ENCODE results near the gene ADK.
"Not testable (repeated sequence)": the region's sequence is repeated elsewhere in the genome, so short reads cannot be mapped to it uniquely, and the experiment has no call there.

The ADK gene

DNA sequence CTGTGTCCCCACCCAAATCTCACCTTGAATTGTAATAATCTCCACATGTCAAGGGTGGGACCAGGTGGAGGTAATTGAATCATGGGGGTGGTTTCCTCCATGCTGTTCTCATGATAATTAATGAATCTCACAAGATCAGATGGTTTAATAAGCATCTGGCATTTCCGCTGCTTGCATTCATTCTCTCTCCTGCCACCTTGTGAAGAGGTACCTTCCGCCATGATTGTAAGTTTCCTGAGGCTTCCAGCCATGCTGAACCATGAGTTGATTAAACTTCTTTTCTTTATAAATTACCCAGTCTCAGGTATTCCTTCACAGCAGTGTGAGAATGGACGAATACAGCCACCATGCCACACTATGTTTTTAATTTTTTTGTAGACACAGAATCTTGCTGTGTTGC is 345.3 kb downstream of the ADK start:
- DNase-seq (ENCODE audit: low read depth): not testable (repeated sequence)

DNA sequence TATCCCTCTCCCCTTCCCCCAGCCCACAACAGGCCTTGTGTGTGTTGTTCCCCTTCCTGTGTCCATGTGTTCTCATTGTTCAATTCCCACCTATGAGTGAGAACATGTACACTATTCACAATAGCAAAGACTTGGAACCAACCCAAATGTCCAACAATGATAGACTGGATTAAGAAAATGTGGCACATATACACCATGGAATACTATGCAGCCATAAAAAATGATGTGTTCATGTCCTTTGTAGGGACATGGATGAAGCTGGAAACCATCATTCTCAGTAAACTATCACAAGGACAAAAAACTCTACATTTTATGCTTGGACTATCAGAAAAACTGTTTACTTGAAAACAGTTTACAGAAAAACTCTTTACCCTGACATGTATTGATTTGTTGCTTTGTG is 347.6 kb downstream of the ADK start:
- DNase-seq (ENCODE audit: low read depth): not testable (repeated sequence)

DNA sequence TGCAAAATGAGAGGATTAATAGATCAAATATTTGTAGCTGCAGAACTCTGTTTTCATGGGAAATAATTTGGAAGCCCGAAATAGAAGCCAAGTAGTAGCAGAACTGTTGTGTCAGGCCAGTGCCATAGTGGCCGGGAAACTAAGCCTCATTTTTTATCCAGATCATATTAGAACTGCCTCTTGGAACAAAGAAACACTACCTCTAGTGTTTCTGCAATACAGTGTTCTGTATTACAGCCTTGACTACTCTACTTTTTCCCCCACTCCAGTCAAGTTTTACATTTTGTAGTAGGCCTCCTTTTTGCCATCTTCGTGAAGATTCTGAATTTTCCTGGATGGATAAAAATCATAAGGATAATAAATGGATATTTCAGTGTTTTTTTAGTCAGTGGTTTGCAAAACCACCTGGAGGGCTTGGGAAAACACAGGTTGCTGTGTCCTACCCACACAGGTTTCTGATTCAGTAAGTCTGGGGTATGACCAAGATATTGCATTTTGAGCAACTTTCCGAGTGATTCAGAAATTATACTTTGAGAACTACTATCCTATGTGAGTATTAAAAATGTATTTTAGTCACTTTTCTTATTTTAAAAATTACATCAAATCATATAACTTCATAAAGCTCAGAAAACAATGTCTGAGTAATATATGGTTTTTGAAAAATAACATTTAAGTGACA is 349.1 kb downstream of the ADK start:
- no peak for DNase-seq (ENCODE audit: low read depth)

DNA sequence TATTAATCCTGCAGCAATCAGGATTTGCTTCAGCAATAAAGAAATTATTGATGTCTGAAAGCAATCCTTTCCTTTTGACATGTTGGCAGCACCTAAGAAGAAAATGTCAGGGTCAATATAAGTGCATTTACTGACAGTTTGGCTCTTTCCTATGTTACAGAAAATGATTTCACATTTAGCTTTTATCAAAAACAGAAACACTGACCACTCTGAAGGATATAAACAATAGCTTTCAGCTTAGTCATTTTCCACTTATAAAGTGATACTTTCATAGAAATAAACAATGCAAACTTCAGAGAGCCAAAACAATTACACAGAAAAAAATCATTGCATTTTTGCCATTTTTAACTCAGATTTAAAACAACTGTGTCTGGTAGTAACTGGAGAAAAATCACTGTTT is 349.8 kb downstream of the ADK start:
- no peak for DNase-seq (ENCODE audit: low read depth)

DNA sequence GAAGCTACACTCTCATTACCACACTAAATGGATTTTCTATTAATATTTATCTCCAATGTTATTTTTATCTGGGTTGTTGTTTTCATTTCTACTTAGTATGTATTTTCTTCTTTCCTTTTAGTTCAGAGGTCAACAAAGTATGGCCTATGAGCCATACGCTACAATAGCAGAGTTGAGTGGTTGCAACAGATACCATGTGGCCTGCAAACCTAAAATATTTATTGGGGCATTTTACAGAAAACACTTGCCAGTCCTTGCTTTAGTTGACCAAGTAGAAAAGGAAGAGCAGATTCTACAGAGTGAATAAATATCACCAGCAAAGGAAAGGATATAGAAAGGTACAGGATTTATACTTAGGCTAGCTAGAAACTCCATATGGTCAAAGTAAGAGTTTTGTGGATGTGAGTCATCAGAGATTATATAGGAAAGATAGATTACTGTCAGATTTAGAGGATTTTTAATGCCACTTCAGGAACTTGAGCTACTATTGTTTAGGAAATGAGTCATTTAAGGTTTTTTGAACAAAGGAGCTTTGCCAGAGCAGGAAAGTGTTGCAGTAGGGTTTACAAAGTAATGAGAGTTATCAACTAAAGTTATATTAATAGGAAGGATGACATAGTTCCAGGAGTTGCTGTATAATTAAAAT is 352.1 kb downstream of the ADK start:
- DNase-seq (ENCODE audit: low read depth): peak; percentile 17

DNA sequence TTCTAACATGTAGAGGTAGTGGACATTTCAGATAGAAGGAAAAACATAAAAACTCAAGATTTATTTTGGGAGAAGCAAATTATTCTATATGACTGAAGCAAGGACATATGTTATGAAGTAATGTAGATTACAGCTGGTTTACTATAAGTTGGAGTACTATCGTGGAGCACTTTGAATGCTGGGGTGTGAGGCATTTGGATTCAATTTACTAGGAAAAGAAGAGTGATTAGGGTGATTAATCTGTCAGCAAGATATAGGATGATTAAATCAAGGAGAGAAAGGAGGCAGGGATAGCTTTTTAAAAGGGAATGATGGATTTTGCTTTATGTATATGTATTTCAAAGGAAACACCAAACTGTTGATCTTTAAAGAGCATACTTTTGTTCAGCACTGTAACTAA is 356.9 kb downstream of the ADK start:
- no peak for DNase-seq (ENCODE audit: low read depth)

DNA sequence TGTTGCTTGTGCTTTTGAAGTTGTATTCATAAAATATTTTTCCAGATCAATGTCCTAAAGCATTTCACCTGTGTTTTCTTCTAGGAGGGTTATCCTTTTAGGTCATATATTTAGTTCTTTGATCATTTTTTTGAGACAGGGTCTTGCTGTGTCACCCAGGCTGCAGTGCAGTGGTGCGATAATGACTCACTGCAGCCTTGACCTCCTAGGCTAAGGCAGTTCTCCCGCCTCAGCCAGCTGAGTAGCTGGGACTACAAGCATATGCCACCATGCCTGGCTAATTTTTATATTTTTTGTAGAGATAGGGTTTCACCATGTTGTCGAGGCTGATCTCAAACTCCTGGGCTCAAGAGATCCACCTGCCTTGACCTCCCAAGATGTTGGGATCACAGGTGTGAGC is 359.6 kb downstream of the ADK start:
- no peak for DNase-seq (ENCODE audit: low read depth)

DNA sequence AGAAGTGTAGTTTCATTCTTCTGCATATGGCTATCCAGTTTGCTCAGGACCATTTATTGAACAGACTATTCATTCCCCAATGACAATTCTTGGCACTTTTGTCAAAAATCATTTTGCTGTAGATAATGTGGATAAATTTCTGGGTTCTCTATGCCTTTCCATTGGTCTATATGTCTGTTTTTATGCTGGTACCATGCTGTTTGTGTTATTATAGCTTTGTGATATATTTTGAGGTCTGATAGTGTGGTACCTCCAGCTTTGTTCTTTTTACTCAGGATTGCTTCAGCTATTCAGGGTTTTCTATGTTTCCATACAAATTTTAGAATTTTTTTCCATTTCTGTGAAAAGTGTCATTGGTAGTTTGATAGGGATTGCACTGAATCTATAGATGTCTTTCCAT is 360.0 kb downstream of the ADK start:
- DNase-seq (ENCODE audit: low read depth): no peak

DNA sequence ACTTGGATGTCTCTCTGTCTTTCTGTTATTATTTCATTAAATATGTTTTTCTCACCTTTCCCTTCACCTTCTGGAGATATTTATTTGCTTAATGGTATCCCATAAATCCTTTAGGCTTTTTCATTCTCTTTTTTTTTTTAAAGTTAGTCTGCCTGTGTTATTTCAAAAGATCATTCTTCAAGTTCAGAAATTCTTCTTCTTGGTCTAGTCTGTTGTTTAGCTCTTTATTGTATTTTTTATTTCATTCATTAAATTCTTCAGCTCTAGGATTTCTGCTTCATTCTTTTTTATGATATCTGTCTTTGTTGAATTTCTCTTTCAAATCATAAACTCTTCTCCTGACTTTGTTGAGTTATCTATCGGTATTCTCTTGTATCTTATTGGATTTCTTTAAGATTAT is 363.3 kb downstream of the ADK start:
- no peak for DNase-seq (ENCODE audit: low read depth)

DNA sequence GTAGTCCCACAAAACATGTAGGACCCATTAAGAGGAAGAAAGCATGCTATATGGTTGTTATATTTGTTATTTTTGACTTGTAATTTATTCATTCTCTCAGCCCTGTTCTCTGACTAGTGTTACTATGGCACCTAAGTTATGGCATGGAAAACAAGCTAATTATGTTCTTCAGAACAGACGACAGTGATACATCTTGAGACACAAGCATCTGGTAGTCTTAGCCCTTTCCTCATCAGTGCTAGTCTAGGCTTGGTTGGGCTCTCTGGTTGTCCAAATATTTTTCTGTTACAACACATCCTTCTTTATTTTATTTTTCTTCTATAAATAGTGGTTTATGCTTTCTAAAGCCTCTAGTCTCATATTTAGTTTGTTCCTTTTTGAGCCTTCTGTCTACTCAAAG is 367.0 kb downstream of the ADK start:
- no peak for DNase-seq (ENCODE audit: low read depth)

DNA sequence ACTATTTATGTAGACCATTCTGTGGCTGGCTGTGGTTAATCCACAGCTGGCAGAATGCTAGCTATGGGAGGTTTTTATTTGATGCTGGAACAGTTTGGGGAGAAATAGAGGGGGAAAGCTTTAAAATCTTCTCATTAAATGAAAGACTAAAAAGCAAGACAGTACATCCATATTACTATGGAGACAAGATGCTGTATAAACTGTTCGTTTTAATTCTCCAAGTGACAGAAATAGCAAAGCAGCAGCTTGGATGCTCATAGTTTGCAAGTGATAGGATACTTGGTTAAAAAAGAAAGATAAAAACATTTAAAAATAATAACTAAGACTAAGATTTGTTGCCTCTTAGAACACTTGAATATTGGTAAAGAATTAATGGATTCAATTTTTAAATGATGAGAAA is 370.5 kb downstream of the ADK start:
- DNase-seq (ENCODE audit: low read depth): no peak

DNA sequence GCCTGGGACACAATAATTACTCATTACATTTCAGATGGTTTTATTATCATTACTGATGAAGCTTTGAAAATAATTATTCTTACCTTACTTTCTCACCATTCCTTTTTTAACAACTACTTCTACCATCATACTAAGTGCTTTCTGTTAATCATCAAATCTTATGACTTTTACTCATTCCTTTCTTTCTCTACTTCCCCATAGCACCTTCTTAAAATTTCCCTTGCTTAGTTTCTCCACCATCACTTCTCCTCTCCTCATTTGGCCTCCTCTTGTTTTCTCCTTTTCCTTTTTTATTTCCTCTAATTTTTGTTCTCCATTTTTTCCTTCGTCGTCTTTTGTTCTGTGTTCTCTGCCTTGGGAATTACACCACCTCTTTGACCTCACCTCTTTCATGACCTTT is 372.2 kb downstream of the ADK start:
- no peak for DNase-seq (ENCODE audit: low read depth)

DNA sequence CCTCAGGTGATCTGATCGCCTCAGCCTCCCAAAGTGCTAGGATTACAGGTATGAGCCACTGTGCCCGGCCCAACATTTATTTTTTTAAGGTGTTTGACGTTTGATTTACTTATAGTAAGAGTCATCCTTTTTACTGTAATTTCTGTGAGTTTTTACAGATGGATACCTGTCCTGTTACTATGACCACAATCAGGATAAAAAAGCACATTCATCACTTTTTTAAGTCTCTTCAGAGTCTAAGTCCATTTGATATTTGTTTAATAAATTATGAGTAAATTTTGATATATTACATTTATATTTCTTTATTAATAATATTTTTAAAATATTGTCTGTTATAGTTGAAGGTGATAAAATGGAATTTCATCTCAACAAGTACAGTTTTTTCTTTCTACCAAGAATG is 374.9 kb downstream of the ADK start:
- no peak for DNase-seq (ENCODE audit: low read depth)

DNA sequence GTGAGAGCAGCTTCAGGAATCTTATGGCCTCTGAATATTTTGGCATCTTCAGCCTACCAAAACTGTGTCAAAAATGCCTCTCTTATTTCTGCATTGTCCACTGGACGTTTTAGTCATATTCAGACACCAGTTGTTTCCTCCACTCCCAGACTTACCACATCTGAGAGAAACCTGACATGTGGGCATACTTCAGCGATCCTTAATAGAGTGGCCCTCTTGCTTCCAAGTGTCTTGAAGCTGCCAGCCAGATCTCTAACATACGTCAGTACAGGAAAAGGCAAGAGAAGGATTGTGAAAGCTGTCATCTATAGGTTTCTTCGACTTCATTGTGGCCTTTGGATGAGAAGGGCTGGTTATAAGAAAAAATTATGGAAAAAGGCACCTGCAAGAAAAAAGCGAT is 376.6 kb downstream of the ADK start:
- DNase-seq (ENCODE audit: low read depth): not testable (repeated sequence)

DNA sequence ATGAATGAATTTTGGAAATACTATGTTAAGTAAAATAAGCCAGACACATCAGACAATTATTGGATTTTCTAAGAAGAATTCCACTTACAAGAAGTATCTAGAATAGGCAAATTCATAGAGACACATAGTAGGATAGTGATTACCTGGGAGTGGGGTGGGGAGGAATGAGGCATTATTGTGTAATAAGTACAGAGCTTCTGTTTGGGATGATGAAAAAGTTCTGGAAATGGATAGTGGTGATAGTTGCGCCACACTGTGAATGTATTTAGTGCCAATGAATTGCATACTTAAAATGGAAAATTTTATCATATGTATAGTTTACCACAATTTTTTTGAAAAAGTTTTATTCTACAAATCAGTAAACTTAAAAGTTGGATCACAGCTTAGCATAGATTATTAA is 378.2 kb downstream of the ADK start:
- DNase-seq (ENCODE audit: low read depth): no peak

DNA sequence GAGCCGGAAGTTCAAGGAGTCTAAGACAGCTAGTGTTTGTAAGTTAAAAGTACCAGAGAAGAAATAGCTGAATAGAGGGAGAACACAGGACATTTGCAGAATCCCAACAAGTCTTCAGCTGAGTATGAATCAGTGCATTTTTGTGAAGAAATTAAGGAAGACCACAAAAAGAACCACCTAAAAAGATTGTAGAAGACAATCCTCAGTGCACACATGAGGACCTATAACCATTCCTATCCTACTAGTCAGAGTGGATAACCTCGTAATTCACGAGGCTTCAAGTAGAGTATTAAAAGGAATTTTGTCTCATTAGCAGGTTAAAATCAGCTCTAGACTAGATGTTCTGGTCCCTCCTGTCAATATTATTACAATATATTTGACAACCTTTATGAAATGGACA is 380.0 kb downstream of the ADK start:
- DNase-seq (ENCODE audit: low read depth): no peak

DNA sequence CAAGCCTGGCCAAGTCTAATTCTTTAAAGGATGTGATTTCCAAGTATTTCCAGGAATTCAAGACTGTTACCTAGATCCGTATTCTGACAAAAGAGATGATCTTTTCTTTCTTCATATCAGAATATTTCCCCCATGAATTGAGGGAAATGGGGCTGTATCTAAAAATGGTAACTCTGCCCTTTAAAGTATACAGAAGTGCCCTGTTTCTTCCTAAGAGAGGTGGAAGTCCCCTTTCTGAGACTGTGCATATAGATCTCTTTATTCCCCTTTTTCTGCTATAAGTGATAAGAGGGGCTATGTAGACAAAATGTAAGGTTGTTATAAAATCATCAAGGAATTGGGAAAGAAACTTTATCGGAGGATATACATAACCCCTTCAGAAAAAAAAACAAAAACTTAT is 388.3 kb downstream of the ADK start:
- no peak for DNase-seq (ENCODE audit: low read depth)

DNA sequence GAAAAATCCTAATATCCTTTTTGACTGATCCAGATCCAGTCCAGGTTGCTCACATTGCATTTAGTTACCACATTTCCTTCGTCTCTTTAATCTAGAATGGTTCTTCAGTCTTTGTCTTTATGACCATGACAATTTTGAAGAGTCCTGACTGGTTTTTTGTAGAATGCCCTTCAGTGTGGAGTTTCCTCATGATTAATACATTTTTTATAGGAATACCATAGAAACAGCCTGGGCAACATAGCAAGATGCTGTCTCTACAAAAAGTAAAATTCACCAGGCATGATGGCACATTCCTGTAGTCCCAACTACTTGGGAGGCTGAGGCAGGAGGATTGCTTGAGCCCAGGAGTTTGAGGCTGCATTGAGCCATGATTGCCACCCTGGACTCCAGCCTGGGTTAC is 390.4 kb downstream of the ADK start:
- no peak for DNase-seq (ENCODE audit: low read depth)

DNA sequence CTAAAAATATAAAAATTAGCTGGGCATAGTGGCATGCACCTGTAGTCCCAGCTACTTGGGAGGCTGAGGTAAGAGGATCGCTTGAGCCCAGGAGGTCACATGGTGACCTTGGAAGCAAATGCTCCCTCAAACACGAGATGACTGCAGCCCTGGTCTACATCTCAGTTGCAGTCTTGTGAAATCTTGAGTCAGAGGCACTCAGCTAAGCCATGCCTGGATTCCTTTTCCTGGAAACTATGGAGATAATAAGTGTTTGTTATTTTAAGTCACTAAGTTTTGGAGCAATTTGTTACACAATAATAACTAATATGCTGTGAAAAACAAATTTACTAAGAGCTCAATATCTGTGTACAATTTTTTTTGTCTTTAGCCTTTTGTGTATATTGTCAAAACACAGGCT is 391.1 kb downstream of the ADK start:
- DNase-seq (ENCODE audit: low read depth): no peak

DNA sequence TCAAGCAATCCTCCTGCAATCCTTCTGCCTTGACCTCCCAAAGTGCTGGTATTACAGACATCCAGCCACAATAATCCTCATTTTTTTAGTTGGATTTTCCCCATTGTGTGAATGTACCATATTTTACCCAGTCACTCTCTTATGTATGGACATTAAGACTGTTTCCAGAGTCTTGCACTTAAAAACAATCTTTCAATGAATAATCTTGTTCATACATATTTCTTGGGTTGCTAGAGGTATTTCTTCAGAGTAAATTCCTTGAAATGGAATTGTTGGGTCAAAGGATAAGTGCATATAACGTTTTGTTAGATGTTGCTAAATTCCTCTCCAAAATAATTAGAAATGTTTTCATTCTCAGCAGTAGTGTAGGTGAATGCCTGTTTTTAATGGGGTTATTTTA is 392.3 kb downstream of the ADK start:
- no peak for DNase-seq (ENCODE audit: low read depth)

DNA sequence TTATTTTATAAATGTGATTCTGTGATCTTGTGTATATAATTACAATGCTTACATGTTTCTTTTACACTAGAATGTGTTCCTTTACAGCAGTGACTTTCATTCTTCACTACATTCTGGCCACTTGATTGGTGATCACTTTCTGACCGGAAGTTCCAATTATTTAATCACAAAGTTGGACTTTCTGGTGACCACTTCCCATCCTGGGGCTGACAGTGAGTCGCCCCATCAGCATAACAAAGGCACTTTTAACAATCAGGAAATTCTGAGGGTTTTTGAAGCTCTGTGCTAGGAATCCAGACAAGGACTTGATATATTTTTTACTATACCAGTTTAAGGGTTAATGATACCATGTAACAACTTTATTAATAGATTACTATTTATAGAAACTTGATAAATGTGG is 393.1 kb downstream of the ADK start:
- DNase-seq (ENCODE audit: low read depth): no peak

DNA sequence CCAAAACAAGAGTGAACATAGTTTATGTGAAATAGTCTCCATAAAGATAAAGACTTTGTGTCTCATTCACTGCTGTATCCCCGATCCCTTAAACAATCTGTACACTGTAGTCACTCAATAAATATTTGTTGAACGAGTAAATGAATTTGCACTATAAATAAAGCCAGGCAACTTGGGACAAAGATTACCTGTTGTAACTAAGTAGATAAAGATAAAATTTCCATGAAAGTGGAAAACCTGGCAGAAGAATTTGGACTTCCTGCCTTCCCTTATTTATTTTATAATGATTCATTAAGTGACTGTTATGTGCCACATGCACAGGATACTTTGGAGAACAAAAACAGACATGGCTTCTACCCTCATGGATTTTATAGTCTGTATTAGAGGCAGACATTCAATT is 397.7 kb downstream of the ADK start:
- DNase-seq (ENCODE audit: low read depth): no peak

DNA sequence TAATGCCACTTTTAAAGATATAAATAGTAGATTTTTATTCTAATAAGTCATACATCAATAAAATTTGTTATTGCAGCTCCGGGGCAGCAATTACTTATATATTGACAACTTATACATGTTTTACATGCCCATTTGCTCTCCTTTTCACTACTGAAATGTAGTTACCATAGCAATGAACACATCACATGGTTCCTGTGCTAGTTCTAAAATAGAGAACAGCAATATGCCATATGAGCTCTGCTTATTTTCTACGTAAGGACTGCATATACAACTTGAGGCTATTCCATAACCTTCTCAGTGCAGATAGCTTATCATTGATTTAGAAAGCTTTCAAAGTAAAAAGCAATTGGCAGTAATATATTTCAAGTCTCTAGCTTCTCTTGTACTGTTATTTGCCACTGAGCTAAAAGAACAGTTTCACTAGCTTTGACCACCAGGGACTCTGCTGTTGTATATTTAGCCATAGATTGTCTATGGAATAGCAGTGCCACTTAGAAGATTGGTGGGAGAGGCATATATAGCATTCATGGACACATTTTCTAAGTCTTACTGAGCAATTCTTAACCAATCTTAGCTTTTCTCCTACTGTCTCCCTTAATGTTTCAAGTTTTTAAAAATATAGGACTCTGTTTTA is 405.2 kb downstream of the ADK start:
- DNase-seq (ENCODE audit: low read depth): no peak

DNA sequence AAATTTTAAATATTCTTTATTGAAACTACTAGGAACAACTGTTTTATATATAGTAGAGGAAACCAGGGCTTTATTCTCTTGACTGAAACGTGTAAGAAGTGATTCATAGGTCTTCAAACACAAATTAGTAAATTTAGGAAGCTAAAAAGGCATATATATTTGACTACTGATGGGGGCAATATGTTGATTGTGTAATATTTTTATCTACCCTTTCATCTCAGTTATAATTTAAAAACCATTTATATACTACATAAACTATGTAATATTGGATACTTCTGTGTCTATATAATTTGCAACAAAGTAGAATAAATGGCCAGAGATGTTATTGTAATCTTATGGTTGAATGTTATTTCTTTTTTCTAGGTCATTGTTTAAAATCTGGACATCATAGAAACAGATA is 406.1 kb downstream of the ADK start:
- DNase-seq (ENCODE audit: low read depth): no peak

Measured in HS-27A (cell line).